Dermis blood vessel endothelial cell (primary cell): Measurements from ENCODE around the gene DNMT3B. TPM values are rescaled to one million over a fixed set of nuclear protein-coding genes. Genes with fewer than 3 reads are reported as not detected.
"Not testable (repeated sequence)": the region's sequence is repeated elsewhere in the genome, so short reads cannot be mapped to it uniquely, and the experiment has no call there.

Experiments
- DNase-seq: peaks from one replicate; pipeline ENCODE4 v3.0.0; 2010
- total RNA-seq: library from RNA; depleted of rRNA; stranded (reverse); fragments of >200 nt; gene quantifications from 2 replicates; pipeline ENCODE4 v1.2.3, GENCODE V29; 2014

The DNMT3B gene
- total RNA-seq: 2.9 and 5.5 TPM in 2 replicates

DNA sequence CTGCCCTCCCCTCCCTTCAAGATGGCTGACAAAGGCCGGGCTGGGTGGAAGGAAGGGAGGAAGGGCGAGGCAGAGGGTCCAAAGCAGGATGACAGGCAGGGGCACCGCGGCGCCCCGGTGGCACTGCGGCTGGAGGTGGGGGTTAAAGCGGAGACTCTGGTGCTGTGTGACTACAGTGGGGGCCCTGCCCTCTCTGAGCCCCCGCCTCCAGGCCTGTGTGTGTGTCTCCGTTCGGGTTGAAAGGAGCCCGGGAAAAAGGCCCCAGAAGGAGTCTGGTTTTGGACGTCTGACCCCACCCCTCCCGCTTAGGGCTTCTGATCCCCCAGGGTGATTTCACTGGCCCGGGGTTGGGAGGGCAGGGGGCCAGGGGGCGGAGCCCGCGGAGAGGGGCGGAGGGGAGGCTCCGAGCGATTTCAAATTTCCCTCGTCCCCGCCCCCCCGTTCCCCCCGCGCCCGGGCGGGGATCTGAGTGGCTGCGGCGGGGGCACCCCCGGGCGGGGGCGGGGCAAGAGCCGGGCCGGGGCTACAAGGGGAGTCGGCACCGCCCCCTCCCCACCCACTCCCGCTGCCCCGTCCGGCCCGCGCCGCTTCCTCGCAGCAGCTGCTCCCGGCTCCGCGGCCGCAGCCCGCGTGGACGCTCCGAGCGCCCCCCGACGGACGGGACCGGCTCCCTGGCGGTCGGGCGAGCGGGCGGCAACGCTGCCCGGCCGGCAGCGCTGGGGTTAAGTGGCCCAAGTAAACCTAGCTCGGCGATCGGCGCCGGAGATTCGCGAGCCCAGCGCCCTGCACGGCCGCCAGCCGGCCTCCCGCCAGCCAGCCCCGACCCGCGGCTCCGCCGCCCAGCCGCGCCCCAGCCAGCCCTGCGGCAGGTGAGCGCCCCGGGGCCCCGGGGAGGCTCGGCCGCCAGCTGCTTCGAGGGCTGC is at the start of gene DNMT3B:
DNMT3B (plus strand) TSS at position 555 of the 923 bp plus-strand sequence. CDS start 17,939 bp downstream, outside the sequence.
- DNase-seq: peak; percentile 81

DNA sequence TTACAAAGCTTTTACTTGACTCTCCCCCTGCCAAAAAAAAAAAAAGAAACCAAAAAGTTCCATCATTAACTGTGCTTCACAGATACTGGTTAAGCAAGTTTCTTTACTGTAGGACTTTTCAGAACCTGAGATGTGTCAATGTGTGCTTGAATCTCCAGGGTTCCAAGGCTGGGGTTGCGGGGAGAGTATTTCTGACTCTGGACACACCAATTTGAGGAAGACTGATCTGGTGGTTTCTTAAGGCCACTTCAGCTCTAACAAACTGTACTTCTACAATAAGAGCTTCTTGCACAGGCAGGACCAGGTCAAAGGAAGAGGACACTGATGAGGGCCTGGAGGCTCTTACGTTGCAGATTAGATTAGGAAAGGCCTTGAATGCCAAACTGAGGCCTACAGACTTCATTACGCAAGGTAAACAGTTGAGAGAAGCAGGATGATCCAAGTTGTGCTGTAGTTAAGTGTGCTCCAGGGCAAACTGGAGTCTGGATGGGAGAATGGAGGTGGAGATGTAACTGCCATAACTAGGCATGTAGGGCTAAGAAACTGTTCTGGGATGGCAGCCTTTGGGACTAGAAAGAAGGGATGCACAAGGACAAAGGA is 43.3 kb upstream of the DNMT3B start:
- no peak for DNase-seq

- no peak for DNase-seq
These were observed 34.5 kb upstream of the DNMT3B start for GRCh38 chr20:32727683-32728082.

- not testable (repeated sequence) for DNase-seq
These were observed 33.8 kb upstream of the DNMT3B start for GRCh38 chr20:32728435-32728834.

- DNase-seq: not testable (repeated sequence)
These were observed 32.9 kb upstream of the DNMT3B start for GRCh38 chr20:32729334-32729733.

- no peak for DNase-seq
These were observed 30.3 kb upstream of the DNMT3B start for GRCh38 chr20:32731882-32732266.

DNA sequence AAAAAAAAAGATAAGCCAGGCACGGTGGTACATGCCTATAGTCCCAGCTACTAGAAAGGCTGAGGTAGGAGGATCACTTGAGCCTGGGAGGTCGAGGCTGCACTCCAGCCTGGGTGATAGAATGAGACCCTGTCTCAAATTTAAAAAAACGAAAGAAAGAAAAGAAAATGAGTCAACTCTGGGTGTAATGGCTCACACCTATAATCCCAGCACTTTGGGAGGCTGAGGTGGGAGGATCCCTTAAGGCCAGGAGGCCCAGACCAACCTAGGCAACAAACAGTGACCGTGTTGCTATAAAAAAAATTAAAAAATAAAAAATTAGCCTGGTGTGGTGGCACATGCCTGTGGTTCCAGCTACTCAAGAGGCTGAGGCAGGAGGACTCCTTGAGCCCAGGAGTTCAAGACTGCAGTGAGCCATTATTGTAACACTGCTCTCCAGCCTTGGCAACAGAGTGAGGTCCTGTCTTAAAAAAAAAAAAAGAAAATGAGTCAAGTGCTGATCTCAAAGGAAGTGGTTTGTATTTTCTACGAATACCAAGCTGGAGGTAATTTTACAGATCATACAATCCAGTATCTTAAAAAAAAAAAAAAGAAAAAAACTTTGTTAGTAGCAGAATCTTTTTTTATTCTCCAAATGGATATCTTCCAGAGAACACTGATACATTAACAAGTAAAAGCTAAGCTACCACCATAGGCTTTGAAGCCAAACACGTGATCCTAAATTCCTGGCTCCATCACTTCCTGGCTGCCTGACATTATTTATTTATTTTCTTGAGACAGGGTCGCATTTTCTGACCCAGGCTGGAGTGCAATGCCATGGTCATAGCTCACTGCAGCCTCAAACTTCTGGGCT is 24.6 kb upstream of the DNMT3B start:
- peak; percentile 64 for DNase-seq

DNA sequence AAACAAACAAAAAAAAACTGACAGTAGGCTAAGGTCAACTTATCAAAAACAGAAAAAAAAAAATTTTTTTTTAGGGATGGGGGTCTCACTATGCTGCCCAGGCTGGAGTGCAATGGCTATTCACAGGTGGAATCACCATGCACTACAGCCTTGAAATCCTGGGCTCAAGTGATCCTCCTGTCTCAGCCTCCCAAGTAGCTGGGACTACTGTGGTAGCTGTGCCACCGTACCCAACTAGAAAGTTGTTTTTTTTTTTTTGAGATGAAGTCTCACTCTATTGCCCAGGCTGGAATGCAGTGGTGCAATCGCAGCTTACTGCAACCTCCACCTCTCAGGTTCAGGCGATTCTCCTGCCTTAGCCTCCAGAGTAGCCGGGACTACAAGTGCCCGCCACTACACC is 21.0 kb upstream of the DNMT3B start:
- no peak for DNase-seq

GRCh38 chr20:32742322-32743236 is 19.6 kb upstream of the DNMT3B start:
- DNase-seq: no peak

DNA sequence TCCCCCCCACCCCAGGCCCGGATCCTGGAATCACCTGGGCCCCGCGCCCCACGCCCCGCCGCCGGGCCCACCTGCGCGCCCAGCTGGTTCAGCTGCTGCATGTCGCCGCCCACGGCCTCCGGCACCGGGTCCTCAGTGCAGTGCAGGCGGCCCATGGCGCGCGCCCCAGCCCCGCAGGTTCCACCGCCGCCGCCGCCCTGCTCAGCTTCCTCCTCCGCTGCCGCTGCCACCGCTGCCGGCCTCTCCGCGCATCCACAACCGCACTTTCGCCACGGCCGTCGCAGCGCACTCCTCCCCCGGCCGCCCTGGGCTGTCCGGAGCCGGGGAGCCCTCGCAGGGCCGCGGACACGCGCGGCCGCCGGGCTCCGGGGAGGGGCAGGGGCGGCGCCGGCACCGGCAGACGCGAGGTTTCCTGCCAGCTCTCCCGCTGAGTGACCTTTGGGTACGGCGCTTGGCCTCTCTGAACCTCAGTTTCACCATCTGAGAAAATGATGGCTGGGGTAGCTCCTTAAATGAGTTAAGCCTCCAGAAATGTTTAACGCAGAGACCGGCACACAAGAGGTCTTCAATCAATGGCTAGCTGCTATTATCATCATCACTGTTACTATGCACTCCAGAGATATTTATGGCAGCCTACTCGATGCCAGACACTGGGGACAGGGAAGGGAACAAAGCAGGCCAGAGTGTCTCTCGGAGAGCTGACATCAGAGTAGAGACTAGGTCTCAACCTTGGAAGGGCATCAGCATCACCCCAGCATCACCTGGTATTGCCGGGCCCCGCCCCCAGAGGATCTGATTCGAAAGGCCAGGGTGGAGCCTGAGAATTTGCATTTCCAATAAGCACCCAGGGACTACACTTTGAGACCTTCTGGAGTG is 18.7 kb upstream of the DNMT3B start, which contains the start of gene COMMD7:
COMMD7 (minus strand) TSS at position 231 of the 876 bp plus-strand sequence; CDS start at position 155, 76 bp downstream.
- peak; percentile 67 for DNase-seq

DNA sequence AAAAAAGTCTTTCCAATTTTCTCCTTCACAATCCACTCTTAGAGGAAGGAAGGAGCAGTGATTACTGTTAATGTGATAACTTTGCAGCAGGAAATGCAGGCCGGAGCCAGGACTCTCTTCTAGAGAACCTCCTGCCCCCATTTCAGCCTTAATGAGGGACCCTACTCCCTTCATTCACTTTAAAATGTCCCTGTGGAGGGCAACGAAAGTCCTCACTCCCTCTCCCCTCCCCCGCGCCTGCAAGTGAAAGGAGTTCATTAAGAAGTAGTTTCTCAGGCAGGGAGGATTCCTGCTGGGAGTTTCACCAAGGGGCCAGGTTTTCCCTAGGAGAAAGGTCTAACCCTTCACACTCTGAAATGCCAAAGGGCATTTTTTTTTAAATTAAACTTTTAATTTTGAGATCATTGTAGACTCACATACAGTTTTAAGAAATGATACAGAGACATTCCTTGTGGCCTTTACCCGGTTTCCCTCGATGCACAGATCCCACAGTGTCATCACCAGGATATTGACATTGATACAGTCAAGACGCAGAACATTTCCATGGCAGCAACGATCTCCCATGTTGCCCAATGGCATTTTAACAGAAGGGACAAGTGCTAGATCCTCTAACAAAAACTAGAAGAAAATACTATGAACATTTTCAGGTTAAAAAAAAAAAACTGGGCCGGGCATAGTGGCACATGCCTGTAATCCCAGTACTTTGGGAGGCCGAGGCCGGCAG is 12.1 kb upstream of the DNMT3B start:
- DNase-seq: no peak

DNA sequence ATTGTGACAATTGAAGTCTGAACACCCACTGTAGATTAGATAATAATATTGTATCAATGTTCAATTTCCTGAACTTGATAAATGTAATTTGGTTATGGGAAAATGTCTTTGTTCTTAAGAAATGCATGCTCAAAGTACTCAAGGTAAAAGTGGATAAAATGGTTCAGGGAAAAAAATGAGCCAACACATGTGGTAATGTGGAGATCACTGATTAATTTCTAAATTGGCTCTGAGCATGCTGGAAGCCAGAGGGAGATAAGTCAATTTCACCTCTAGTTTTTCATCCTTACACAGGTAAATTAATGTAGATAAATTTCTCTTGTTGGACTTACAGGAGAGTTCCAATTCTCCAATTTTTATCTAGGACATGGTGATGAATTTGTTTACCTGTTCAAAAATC is 10.9 kb upstream of the DNMT3B start:
- no peak for DNase-seq

GRCh38 chr20:32751702-32752457 is 10.3 kb upstream of the DNMT3B start:
- no peak for DNase-seq

GRCh38 chr20:32752458-32753250 is 9.5 kb upstream of the DNMT3B start:
- DNase-seq: no peak

- DNase-seq: no peak
These were observed 8.5 kb upstream of the DNMT3B start for GRCh38 chr20:32753731-32754130.

GRCh38 chr20:32756156-32756555 is 6.0 kb upstream of the DNMT3B start:
- no peak for DNase-seq

GRCh38 chr20:32761417-32761830 is 761 bp upstream of the DNMT3B start:
- no peak for DNase-seq

DNA sequence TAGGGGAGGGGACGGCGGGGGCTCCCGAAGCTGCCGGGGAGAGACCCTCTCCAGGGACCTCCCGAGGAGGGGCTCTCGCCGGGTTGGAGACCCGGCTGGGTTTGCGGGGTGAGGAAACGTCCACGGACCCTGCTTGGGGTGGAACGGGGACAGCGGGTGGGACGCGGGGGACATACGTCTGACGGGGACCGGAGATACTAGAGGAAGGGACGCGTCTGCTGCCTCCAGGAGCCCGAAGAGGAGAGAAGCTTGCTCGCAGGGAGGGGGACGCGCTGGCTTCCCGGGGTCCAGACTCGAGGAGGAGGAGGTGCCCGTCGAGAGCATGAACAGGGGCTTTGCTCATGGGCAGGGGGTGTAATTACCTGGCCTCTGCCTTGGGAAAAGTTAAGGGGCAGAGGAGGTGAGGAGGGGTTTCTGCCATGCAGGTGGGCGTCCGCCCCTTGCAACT is 593 bp downstream of the DNMT3B start:
- peak; percentile 23 for DNase-seq
